ENCODE data around the gene GPC5.
"Not testable (repeated sequence)": the region's sequence is repeated elsewhere in the genome, so short reads cannot be mapped to it uniquely, and the experiment has no call there.

The GPC5 gene

GRCh38 chr13:92494915-92495314 is 1096.5 kb downstream of the GPC5 start:
- Histone ChIP-seq H3K9ac (ENCODE audit: low read length) (no peak overlapping the region), H3K9me3 (ENCODE audit: control insufficient read depth, low read depth, low read length) (no peaks in the 10 kb centered on the region), H3K4me3 (ENCODE audit: low read length) (no peak overlapping the region), H3K27ac (ENCODE audit: low read length) (no peak overlapping the region), H3K4me1 (ENCODE audit: control insufficient read depth, low read depth, low read length) (no peaks in the 10 kb centered on the region), H3K36me3 (ENCODE audit: control insufficient read depth, low read depth, low read length) (no peaks in the 10 kb centered on the region), H3K27me3 (ENCODE audit: control insufficient read depth, insufficient read depth, low read length) (no peaks in the 10 kb centered on the region)

- Histone ChIP-seq H3K9ac (ENCODE audit: low read length) (no peak overlapping the region), H3K4me1 (ENCODE audit: control insufficient read depth, low read depth, low read length) (peaks cover 7% of the 10 kb centered on the region), H3K9me3 (ENCODE audit: control insufficient read depth, low read depth, low read length) (no peaks in the 10 kb centered on the region), H3K36me3 (ENCODE audit: control insufficient read depth, low read depth, low read length) (no peaks in the 10 kb centered on the region), H3K27ac (ENCODE audit: low read length) (no peak overlapping the region), H3K27me3 (ENCODE audit: control insufficient read depth, insufficient read depth, low read length) (no peaks in the 10 kb centered on the region), H3K4me3 (ENCODE audit: low read length) (no peak overlapping the region)
Observed at GRCh38 chr13:92500192-92500591, 1101.8 kb downstream of the GPC5 start.

GRCh38 chr13:92510416-92510815 is 1112.0 kb downstream of the GPC5 start:
- Histone ChIP-seq H3K36me3 (ENCODE audit: control insufficient read depth, low read depth, low read length) (no peaks in the 10 kb centered on the region), H3K27ac (ENCODE audit: low read length) (no peak overlapping the region), H3K9ac (ENCODE audit: low read length) (no peak overlapping the region), H3K4me3 (ENCODE audit: low read length) (no peak overlapping the region), H3K27me3 (ENCODE audit: control insufficient read depth, insufficient read depth, low read length) (no peaks in the 10 kb centered on the region), H3K9me3 (ENCODE audit: control insufficient read depth, low read depth, low read length) (no peaks in the 10 kb centered on the region), H3K4me1 (ENCODE audit: control insufficient read depth, low read depth, low read length) (peaks cover 4% of the 10 kb centered on the region)

- Histone ChIP-seq H3K27ac (ENCODE audit: low read length) (no peak overlapping the region), H3K36me3 (ENCODE audit: control insufficient read depth, low read depth, low read length) (no peaks in the 10 kb centered on the region), H3K27me3 (ENCODE audit: control insufficient read depth, insufficient read depth, low read length) (no peaks in the 10 kb centered on the region), H3K4me3 (ENCODE audit: low read length) (no peak overlapping the region), H3K9ac (ENCODE audit: low read length) (no peak overlapping the region), H3K4me1 (ENCODE audit: control insufficient read depth, low read depth, low read length) (peaks cover 4% of the 10 kb centered on the region), H3K9me3 (ENCODE audit: control insufficient read depth, low read depth, low read length) (no peaks in the 10 kb centered on the region)
Observed at GRCh38 chr13:92512852-92513251, 1114.4 kb downstream of the GPC5 start.

GRCh38 chr13:92513672-92514071 is 1115.3 kb downstream of the GPC5 start:
- Histone ChIP-seq H3K4me1 (ENCODE audit: control insufficient read depth, low read depth, low read length) (peaks cover 4% of the 10 kb centered on the region), H3K9ac (ENCODE audit: low read length) (no peak overlapping the region), H3K9me3 (ENCODE audit: control insufficient read depth, low read depth, low read length) (no peaks in the 10 kb centered on the region), H3K4me3 (ENCODE audit: low read length) (no peak overlapping the region), H3K27me3 (ENCODE audit: control insufficient read depth, insufficient read depth, low read length) (no peaks in the 10 kb centered on the region), H3K36me3 (ENCODE audit: control insufficient read depth, low read depth, low read length) (no peaks in the 10 kb centered on the region), H3K27ac (ENCODE audit: low read length) (no peak overlapping the region)

GRCh38 chr13:92514420-92515125 is 1116.2 kb downstream of the GPC5 start:
- Histone ChIP-seq H3K9me3 (ENCODE audit: control insufficient read depth, low read depth, low read length) (no peaks in the 10 kb centered on the region), H3K27ac (ENCODE audit: low read length) (no peak overlapping the region)

GRCh38 chr13:92516878-92517277 is 1118.5 kb downstream of the GPC5 start:
- H3K4me3 ChIP-seq (ENCODE audit: low read length); H3K27me3 ChIP-seq (ENCODE audit: control insufficient read depth, insufficient read depth, low read length); H3K4me1 ChIP-seq (ENCODE audit: control insufficient read depth, low read depth, low read length); H3K9ac ChIP-seq (ENCODE audit: low read length); H3K9me3 ChIP-seq (ENCODE audit: control insufficient read depth, low read depth, low read length); H3K27ac ChIP-seq (ENCODE audit: low read length); H3K36me3 ChIP-seq (ENCODE audit: control insufficient read depth, low read depth, low read length): not testable (repeated sequence)

More at GRCh38 chr13:92514420-92515125, 1116.2 kb downstream of the GPC5 start:
- no peak overlapping the region for H3K4me3 ChIP-seq (ENCODE audit: low read length)
- no peak overlapping the region for H3K9ac ChIP-seq (ENCODE audit: low read length)
- peaks cover 4% of the 10 kb centered on the region for H3K4me1 ChIP-seq (ENCODE audit: control insufficient read depth, low read depth, low read length)
- H3K27me3 ChIP-seq (ENCODE audit: control insufficient read depth, insufficient read depth, low read length), result no peaks in the 10 kb centered on the region
- no peaks in the 10 kb centered on the region for H3K36me3 ChIP-seq (ENCODE audit: control insufficient read depth, low read depth, low read length)

- not testable (repeated sequence) for H3K4me3 ChIP-seq (ENCODE audit: low read length); H3K4me1 ChIP-seq (ENCODE audit: control insufficient read depth, low read depth, low read length); H3K9me3 ChIP-seq (ENCODE audit: control insufficient read depth, low read depth, low read length); H3K36me3 ChIP-seq (ENCODE audit: control insufficient read depth, low read depth, low read length); H3K27me3 ChIP-seq (ENCODE audit: control insufficient read depth, insufficient read depth, low read length); H3K27ac ChIP-seq (ENCODE audit: low read length); H3K9ac ChIP-seq (ENCODE audit: low read length)
Observed at GRCh38 chr13:92518622-92519021, 1120.2 kb downstream of the GPC5 start.

- no peaks in the 10 kb centered on the region for H3K9me3 ChIP-seq (ENCODE audit: control insufficient read depth, low read depth, low read length)
- H3K4me3 ChIP-seq (ENCODE audit: low read length), result no peak overlapping the region
- no peaks in the 10 kb centered on the region for H3K36me3 ChIP-seq (ENCODE audit: control insufficient read depth, low read depth, low read length)
- no peaks in the 10 kb centered on the region for H3K4me1 ChIP-seq (ENCODE audit: control insufficient read depth, low read depth, low read length)
- no peak overlapping the region for H3K27ac ChIP-seq (ENCODE audit: low read length)
- no peak overlapping the region for H3K9ac ChIP-seq (ENCODE audit: low read length)
- no peaks in the 10 kb centered on the region for H3K27me3 ChIP-seq (ENCODE audit: control insufficient read depth, insufficient read depth, low read length)
Observed at GRCh38 chr13:92530364-92530763, 1131.9 kb downstream of the GPC5 start.

- H3K36me3 ChIP-seq (ENCODE audit: control insufficient read depth, low read depth, low read length), result no peaks in the 10 kb centered on the region
- no peak overlapping the region for H3K9ac ChIP-seq (ENCODE audit: low read length)
- no peaks in the 10 kb centered on the region for H3K4me1 ChIP-seq (ENCODE audit: control insufficient read depth, low read depth, low read length)
- H3K9me3 ChIP-seq (ENCODE audit: control insufficient read depth, low read depth, low read length), result no peaks in the 10 kb centered on the region
- H3K27ac ChIP-seq (ENCODE audit: low read length), result no peak overlapping the region
- H3K4me3 ChIP-seq (ENCODE audit: low read length), result no peak overlapping the region
- H3K27me3 ChIP-seq (ENCODE audit: control insufficient read depth, insufficient read depth, low read length), result no peaks in the 10 kb centered on the region
Observed at GRCh38 chr13:92535222-92536006, 1137.0 kb downstream of the GPC5 start.

- no peaks in the 10 kb centered on the region for H3K36me3 ChIP-seq (ENCODE audit: control insufficient read depth, low read depth, low read length)
- no peak overlapping the region for H3K27ac ChIP-seq (ENCODE audit: low read length)
- H3K9me3 ChIP-seq (ENCODE audit: control insufficient read depth, low read depth, low read length), result no peaks in the 10 kb centered on the region
- no peak overlapping the region for H3K9ac ChIP-seq (ENCODE audit: low read length)
- no peaks in the 10 kb centered on the region for H3K4me1 ChIP-seq (ENCODE audit: control insufficient read depth, low read depth, low read length)
- H3K27me3 ChIP-seq (ENCODE audit: control insufficient read depth, insufficient read depth, low read length), result no peaks in the 10 kb centered on the region
- no peak overlapping the region for H3K4me3 ChIP-seq (ENCODE audit: low read length)
Observed at GRCh38 chr13:92537471-92537870, 1139.0 kb downstream of the GPC5 start.

- no peak overlapping the region for H3K27ac ChIP-seq (ENCODE audit: low read length)
- H3K36me3 ChIP-seq (ENCODE audit: control insufficient read depth, low read depth, low read length), result no peaks in the 10 kb centered on the region
- no peak overlapping the region for H3K4me3 ChIP-seq (ENCODE audit: low read length)
- no peak overlapping the region for H3K9ac ChIP-seq (ENCODE audit: low read length)
- no peaks in the 10 kb centered on the region for H3K27me3 ChIP-seq (ENCODE audit: control insufficient read depth, insufficient read depth, low read length)
- no peaks in the 10 kb centered on the region for H3K4me1 ChIP-seq (ENCODE audit: control insufficient read depth, low read depth, low read length)
- no peaks in the 10 kb centered on the region for H3K9me3 ChIP-seq (ENCODE audit: control insufficient read depth, low read depth, low read length)
Observed at GRCh38 chr13:92538164-92538563, 1139.7 kb downstream of the GPC5 start.

Data from iPS-18a (cell line).